CD4-positive, alpha-beta T cell (primary cell): ENCODE measurements around the gene WFDC2. TPM values are rescaled to one million over a fixed set of nuclear protein-coding genes. Genes with fewer than 3 reads are reported as not detected.

ENCODE experiments used
- ATAC-seq: fragments of 200-7000 bp; cut with Tn5 transposase; one replicate; pipeline ENCODE4 v1.10.0; 2022; ENCODE audit warnings: mild to moderate bottlenecking; ENCODE audit not compliant: poor library complexity
- CTCF ChIA-PET: fragments of 350-600 bp; sonication (Branson Sonifier 250); formaldehyde crosslinking; loops from one replicate; lab custom pipeline; 2021; ENCODE audit warnings: antibody characterized with exemption, inconsistent platforms; lab: Charles Lee
- POLR2A ChIA-PET: fragments of 350-600 bp; sonication (Branson Sonifier 250); formaldehyde crosslinking; loops from one replicate; lab custom pipeline; 2021; ENCODE audit warnings: antibody characterized with exemption, inconsistent platforms; lab: Charles Lee
- DNase-seq, 14 experiments: peaks; one replicate each; pipeline ENCODE4 v3.0.0-alpha.2; 2013 to 2020; ENCODE audit warnings: mixed read lengths in 2 of 14
- H3K27ac ChIP-seq, 2 donors: one replicate each; pipeline versions ENCODE4 v1.5.1 to v1.7.0; 2013; ENCODE audit warnings: low read length in 2 of 2, low read depth in 1 of 2, mild to moderate bottlenecking in 1 of 2
- H3K27me3 ChIP-seq, 2 experiments: 1 replicate in 1 of 2; 2 replicates in 1 of 2; pipeline versions ENCODE4 v1.6.1 to v1.7.0; 2013; ENCODE audit warnings: low read length in 2 of 2, control low read depth in 1 of 2, mild to moderate bottlenecking in 1 of 2, moderate library complexity in 1 of 2; ENCODE audit not compliant: insufficient read depth in 2 of 2, control insufficient read depth in 1 of 2
- H3K36me3 ChIP-seq: one replicate; pipeline ENCODE4 v1.6.1; 2013; ENCODE audit warnings: low read length, control low read depth; ENCODE audit not compliant: insufficient read depth
- H3K4me1 ChIP-seq: one replicate; pipeline ENCODE4 v1.6.1; 2013; ENCODE audit warnings: low read length, control low read depth; ENCODE audit not compliant: insufficient read depth
- H3K4me3 ChIP-seq: one replicate; pipeline ENCODE4 v1.5.1; 2013; ENCODE audit warnings: mild to moderate bottlenecking, low read length, moderate library complexity
- H3K9me3 ChIP-seq, 2 experiments: 1 replicate in 1 of 2; 2 replicates in 1 of 2; pipeline versions ENCODE4 v1.6.1 to v1.7.0; 2013; ENCODE audit warnings: low read length in 2 of 2, mild to moderate bottlenecking in 2 of 2, control low read depth in 1 of 2, moderate library complexity in 1 of 2; ENCODE audit not compliant: control insufficient read depth in 1 of 2, insufficient read depth in 1 of 2
- H3K27ac Mint-ChIP-seq: one replicate; pipeline ENCODE4 v1.8.0; 2020; ENCODE audit warnings: mixed read lengths
- H3K27me3 Mint-ChIP-seq: one replicate; pipeline ENCODE4 v1.8.0; 2021; ENCODE audit warnings: mixed read lengths
- H3K36me3 Mint-ChIP-seq: one replicate; pipeline ENCODE4 v1.8.0; 2021; ENCODE audit warnings: low read depth, mixed read lengths
- H3K4me1 Mint-ChIP-seq: one replicate; pipeline ENCODE4 v1.8.0; 2021; ENCODE audit warnings: low read depth, mixed read lengths
- H3K4me3 Mint-ChIP-seq: one replicate; pipeline ENCODE4 v1.8.0; 2020; ENCODE audit warnings: mild to moderate bottlenecking, mixed read lengths
- H3K9me3 Mint-ChIP-seq: one replicate; pipeline ENCODE4 v1.8.0; 2020; ENCODE audit warnings: mixed read lengths
- intact Hi-C, 2 experiments: fragments of 100-400 bp; cut with DNase I in 1 of 2; cut with micrococcal nuclease in 1 of 2; formaldehyde crosslinking; loops; one replicate each; pipeline versions ENCODE4 v1.15.1 to v1.9.0; 2023 to 2025; cut with DNase I, micrococcal nuclease
- microRNA-seq: library from miRNA; unstranded; fragments of <30 nt; microRNA quantifications from one replicate; pipeline ENCODE4 v1.2.0, GENCODE V29; 2021; ENCODE audit warnings: borderline microRNAs expressed, borderline replicate concordance
- total RNA-seq, 174 experiments: library from RNA in 2 of 174; stranded (reverse) in 2 of 174; gene quantifications; one replicate each; pipeline ENCODE4 v1.2.3 and lab custom pipeline; 2021 to 2026
- TF ChIP-seq, protein P1 (sequence below): fragments of 200-600 bp; IDR thresholded peaks from one replicate; pipeline ENCODE4 v1.8.0; 2022; ENCODE audit warnings: antibody characterized with exemption, mild to moderate bottlenecking

The WFDC2 gene
- total RNA-seq, 2 experiments from 2014 or later = not detected

GRCh38 chr20:45518282-45518681 is 48.7 kb downstream of the WFDC2 start:
- H3K27me3 ChIP-seq = peaks cover 0 to 3% of the 10 kb centered on the region in 2 experiments
- no peaks in the 10 kb centered on the region for H3K4me1 ChIP-seq
- no peak overlapping the region for H3K4me3 Mint-ChIP-seq
- H3K9me3 ChIP-seq = no peaks in the 10 kb centered on the region
- H3K36me3 Mint-ChIP-seq = no peaks in the 10 kb centered on the region
- CTCF ChIA-PET = no interaction called here
- no peak overlapping the region for H3K27ac Mint-ChIP-seq
- POLR2A ChIA-PET = no interaction called here
- intact Hi-C loops = no loop called here
- no peaks in the 10 kb centered on the region for H3K4me1 Mint-ChIP-seq
- no peak overlapping the region for H3K27ac ChIP-seq
- peaks cover 38% of the 10 kb centered on the region for H3K27me3 Mint-ChIP-seq
- TF ChIP-seq, protein P1, sequence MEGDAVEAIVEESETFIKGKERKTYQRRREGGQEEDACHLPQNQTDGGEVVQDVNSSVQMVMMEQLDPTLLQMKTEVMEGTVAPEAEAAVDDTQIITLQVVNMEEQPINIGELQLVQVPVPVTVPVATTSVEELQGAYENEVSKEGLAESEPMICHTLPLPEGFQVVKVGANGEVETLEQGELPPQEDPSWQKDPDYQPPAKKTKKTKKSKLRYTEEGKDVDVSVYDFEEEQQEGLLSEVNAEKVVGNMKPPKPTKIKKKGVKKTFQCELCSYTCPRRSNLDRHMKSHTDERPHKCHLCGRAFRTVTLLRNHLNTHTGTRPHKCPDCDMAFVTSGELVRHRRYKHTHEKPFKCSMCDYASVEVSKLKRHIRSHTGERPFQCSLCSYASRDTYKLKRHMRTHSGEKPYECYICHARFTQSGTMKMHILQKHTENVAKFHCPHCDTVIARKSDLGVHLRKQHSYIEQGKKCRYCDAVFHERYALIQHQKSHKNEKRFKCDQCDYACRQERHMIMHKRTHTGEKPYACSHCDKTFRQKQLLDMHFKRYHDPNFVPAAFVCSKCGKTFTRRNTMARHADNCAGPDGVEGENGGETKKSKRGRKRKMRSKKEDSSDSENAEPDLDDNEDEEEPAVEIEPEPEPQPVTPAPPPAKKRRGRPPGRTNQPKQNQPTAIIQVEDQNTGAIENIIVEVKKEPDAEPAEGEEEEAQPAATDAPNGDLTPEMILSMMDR = no peak
- ATAC-seq (no peak), DNase-seq (no peak)
- H3K36me3 ChIP-seq = no peaks in the 10 kb centered on the region
- H3K4me3 ChIP-seq = no peak overlapping the region
- no peaks in the 10 kb centered on the region for H3K9me3 Mint-ChIP-seq

GRCh38 chr20:45523821-45524220 is 54.3 kb downstream of the WFDC2 start:
- ChIA-PET POLR2A (no interaction called here), CTCF (no interaction called here)
- ATAC-seq (no peak), DNase-seq (no peak)
- H3K27ac ChIP-seq = no peak overlapping the region
- Mint-ChIP-seq H3K27me3 (peaks cover 67% of the 10 kb centered on the region), H3K4me3 (no peak overlapping the region), H3K36me3 (no peaks in the 10 kb centered on the region), H3K4me1 (no peaks in the 10 kb centered on the region), H3K27ac (no peak overlapping the region), H3K9me3 (no peaks in the 10 kb centered on the region)
- intact Hi-C loops = no loop called here
- peaks cover 3 to 15% of the 10 kb centered on the region in 2 experiments for H3K27me3 ChIP-seq
- no peaks in the 10 kb centered on the region for H3K4me1 ChIP-seq
- H3K9me3 ChIP-seq = no peaks in the 10 kb centered on the region
- no peak overlapping the region for H3K4me3 ChIP-seq
- TF ChIP-seq, protein P1 = no peak
- H3K36me3 ChIP-seq = no peaks in the 10 kb centered on the region

- Histone ChIP-seq H3K36me3 (no peaks in the 10 kb centered on the region), H3K27me3 (peaks cover 3 to 15% of the 10 kb centered on the region in 2 experiments), H3K4me3 (no peak overlapping the region), H3K4me1 (no peaks in the 10 kb centered on the region), H3K9me3 (no peaks in the 10 kb centered on the region), H3K27ac (no peak overlapping the region)
- H3K36me3 Mint-ChIP-seq = no peaks in the 10 kb centered on the region
- ATAC-seq (no peak), DNase-seq (no peak)
- H3K4me3 Mint-ChIP-seq = no peak overlapping the region
- peaks cover 73% of the 10 kb centered on the region for H3K27me3 Mint-ChIP-seq
- no peaks in the 10 kb centered on the region for H3K4me1 Mint-ChIP-seq
- no peaks in the 10 kb centered on the region for H3K9me3 Mint-ChIP-seq
- no peak overlapping the region for H3K27ac Mint-ChIP-seq
- intact Hi-C loops = no loop called here
- POLR2A ChIA-PET = no interaction called here
- TF ChIP-seq, protein P1 = no peak
- CTCF ChIA-PET = no interaction called here
Observed at GRCh38 chr20:45527294-45527693, 57.7 kb downstream of the WFDC2 start.

Small RNAs within 50 kb of the gene (microRNA-seq; reads per million reads assigned to microRNA genes)
- not detected for gene MIR6812

Other genes starting within 250 kb of the WFDC2 start
- gene SEMG2, start 248.4 kb upstream of the WFDC2 start, total RNA-seq = not detected
- not detected for gene SLPI, start 215.2 kb upstream of the WFDC2 start, total RNA-seq
- not detected for gene RBPJL, start 162.9 kb upstream of the WFDC2 start, total RNA-seq
- gene MATN4, start 161.5 kb upstream of the WFDC2 start, total RNA-seq = not detected
- gene SDC4, start 121.3 kb upstream of the WFDC2 start, total RNA-seq = 1 to 10 TPM; 1.0 to 1.1 TPM
- 100 to 1,000 TPM in 1 of 2 experiments, 10 to 100 TPM in 1; 94.8 to 107 TPM for gene SYS1, start 106.6 kb upstream of the WFDC2 start, total RNA-seq
- gene TP53TG5, start 91.4 kb upstream of the WFDC2 start, total RNA-seq = under 1 TPM in 1 of 2 experiments, not detected in 1; 0.36 TPM
- 10 to 100 TPM; 13.2 to 15.7 TPM for gene DBNDD2, start 61.5 kb upstream of the WFDC2 start, total RNA-seq
- 100 to 1,000 TPM; 157 to 163 TPM for gene PIGT, start 53.6 kb upstream of the WFDC2 start, total RNA-seq
- not detected for gene SPINT3, start 45.9 kb downstream of the WFDC2 start, total RNA-seq
- gene WFDC6, start 69.7 kb downstream of the WFDC2 start, total RNA-seq = not detected
- gene EPPIN, start 77.6 kb downstream of the WFDC2 start, total RNA-seq = not detected
- gene WFDC8, start 109.5 kb downstream of the WFDC2 start, total RNA-seq = not detected
- gene WFDC10A, start 160.0 kb downstream of the WFDC2 start, total RNA-seq = not detected
- not detected for gene WFDC9, start 161.5 kb downstream of the WFDC2 start, total RNA-seq
- gene WFDC11, start 200.5 kb downstream of the WFDC2 start, total RNA-seq = not detected
- not detected for gene WFDC13, start 232.3 kb downstream of the WFDC2 start, total RNA-seq
- gene WFDC10B, start 235.3 kb downstream of the WFDC2 start, total RNA-seq = not detected